DMS 273 treated with DMSO at 0.1 percent for 48 hours (cell line): Measurements from ENCODE around the gene KNCN.
A peak's percentile ranks its signal among the peaks of the same experiment; 100 is the strongest.

ENCODE experiments used
- DNase-seq: peaks from one replicate; lab custom pipeline; 2025; lab: John Stamatoyannopoulos, UW

KNCN gene

GRCh38 chr1:46523496-46524353 lies 27.7 kb downstream of the KNCN start:
- peak; percentile 84 for DNase-seq

- DNase-seq = no peak
These were observed 28.5 kb downstream of the KNCN start for GRCh38 chr1:46522969-46523320.

- DNase-seq = no peak
These were observed 29.1 kb downstream of the KNCN start for GRCh38 chr1:46522184-46522968.

- DNase-seq = no peak
These were observed 30.0 kb downstream of the KNCN start for GRCh38 chr1:46521414-46521813.

GRCh38 chr1:46520063-46520911 lies 31.2 kb downstream of the KNCN start:
- no peak for DNase-seq

GRCh38 chr1:46519209-46519608 lies 32.2 kb downstream of the KNCN start:
- no peak for DNase-seq

- DNase-seq = no peak
These were observed 33.4 kb downstream of the KNCN start for GRCh38 chr1:46517932-46518498.

- no peak for DNase-seq
These were observed 34.3 kb downstream of the KNCN start for GRCh38 chr1:46517010-46517600.

GRCh38 chr1:46516200-46516950 lies 35.1 kb downstream of the KNCN start:
- no peak for DNase-seq

- DNase-seq = no peak
These were observed 35.9 kb downstream of the KNCN start for GRCh38 chr1:46515576-46515975.

- DNase-seq = no peak
These were observed 37.9 kb downstream of the KNCN start for GRCh38 chr1:46513536-46513935.

- DNase-seq = no peak
These were observed 38.7 kb downstream of the KNCN start for GRCh38 chr1:46512792-46513190.

GRCh38 chr1:46512135-46512791 lies 39.2 kb downstream of the KNCN start:
- no peak for DNase-seq

GRCh38 chr1:46510998-46511365 lies 40.5 kb downstream of the KNCN start:
- DNase-seq = no peak

GRCh38 chr1:46510341-46510997 lies 41.0 kb downstream of the KNCN start:
- DNase-seq = no peak

GRCh38 chr1:46508757-46509156 lies 42.7 kb downstream of the KNCN start:
- no peak for DNase-seq

GRCh38 chr1:46506470-46507219 lies 44.8 kb downstream of the KNCN start:
- DNase-seq = no peak

GRCh38 chr1:46503421-46503820 lies 48.0 kb downstream of the KNCN start:
- DNase-seq = no peak

GRCh38 chr1:46501528-46501927 lies 49.9 kb downstream of the KNCN start:
- DNase-seq = no peak
